B cell (primary cell): ENCODE results near the gene TNN. TPM values are rescaled to one million over a fixed set of nuclear protein-coding genes. Genes with fewer than 3 reads are reported as not detected.

Experiments used
- ATAC-seq: fragments of 200-7000 bp; cut with Tn5 transposase; one replicate; pipeline ENCODE4 v1.10.0; 2021; ENCODE audit warnings: low read depth, mild to moderate bottlenecking, moderate number of reproducible peaks, moderate library complexity
- CTCF ChIA-PET: fragments of 350-600 bp; sonication (Branson Sonifier 250); formaldehyde crosslinking; loops from one replicate; lab custom pipeline; 2021; ENCODE audit warnings: antibody characterized with exemption, inconsistent platforms; lab: Charles Lee
- POLR2A ChIA-PET: fragments of 350-600 bp; sonication (Branson Sonifier 250); formaldehyde crosslinking; loops from one replicate; lab custom pipeline; 2021; ENCODE audit warnings: antibody characterized with exemption; lab: Charles Lee
- DNase-seq: peaks from one replicate; pipeline ENCODE4 v3.0.0; 2013
- H2AFZ ChIP-seq: 2 replicates; pipeline ENCODE4 v1.6.1; 2012; ENCODE audit warnings: mild to moderate bottlenecking, low read depth, low read length; ENCODE audit not compliant: insufficient read depth, poor library complexity, severe bottlenecking
- H3K27ac ChIP-seq, 2 donors: 1 replicate in 1 of 2; 2 replicates in 1 of 2; pipeline ENCODE4 v1.5.1; 2012 to 2013; ENCODE audit warnings: low read length in 2 of 2, mild to moderate bottlenecking in 2 of 2, moderate library complexity in 1 of 2
- H3K27me3 ChIP-seq, 4 experiments: fragments of 200-600 bp in 1 of 4; sonication (generic) in 1 of 4; replicated peaks in 1 of 4; 1 replicate in 2 of 4; 2 replicates in 2 of 4; pipeline versions ENCODE4 v1.6.1 to v1.7.0; 2013 to 2016; ENCODE audit warnings: low read length in 3 of 4, mild to moderate bottlenecking in 2 of 4, mixed read lengths in 1 of 4, moderate library complexity in 1 of 4; ENCODE audit not compliant: insufficient read depth in 4 of 4, control insufficient read depth in 3 of 4; ENCODE audit errors: control extremely low read depth in 1 of 4
- H3K36me3 ChIP-seq, 2 experiments: replicated peaks in 1 of 2; 1 replicate in 1 of 2; 2 replicates in 1 of 2; pipeline versions ENCODE4 v1.6.1 to v1.7.1; 2013; ENCODE audit warnings: low read length in 1 of 2; ENCODE audit not compliant: insufficient read depth in 2 of 2, control insufficient read depth in 1 of 2; ENCODE audit errors: control extremely low read depth in 1 of 2, extremely low read depth in 1 of 2
- H3K4me1 ChIP-seq, 2 donors: fragments of 200-600 bp in 1 of 2; sonication (generic) in 1 of 2; 1 replicate in 1 of 2; 2 replicates in 1 of 2; pipeline versions ENCODE4 v1.5.1 to v1.6.1; 2013 to 2017; ENCODE audit warnings: low read length in 2 of 2; ENCODE audit not compliant: control insufficient read depth in 2 of 2, insufficient read depth in 2 of 2
- H3K4me2 ChIP-seq: replicated peaks from 2 replicates; pipeline ENCODE3; 2012; ENCODE audit warnings: mild to moderate bottlenecking, low read depth, low read length; ENCODE audit not compliant: poor library complexity, severe bottlenecking
- H3K4me3 ChIP-seq, 5 experiments: fragments of 200-600 bp in 1 of 5; sonication (generic) in 1 of 5; 1 replicate in 3 of 5; 2 replicates in 2 of 5; pipeline versions ENCODE4 v1.5.1 to v1.7.0; 2011 to 2016; ENCODE audit warnings: low read length in 4 of 5, mild to moderate bottlenecking in 4 of 5, low read depth in 2 of 5, control low read depth in 1 of 5, moderate library complexity in 1 of 5; ENCODE audit not compliant: insufficient read depth in 1 of 5; ENCODE audit errors: control extremely low read depth in 1 of 5, extremely low read depth in 1 of 5
- H3K79me2 ChIP-seq: fragments of 200-600 bp; sonication (generic); one replicate; pipeline ENCODE4 v1.6.0; 2016; ENCODE audit warnings: low read length; ENCODE audit not compliant: control insufficient read depth, insufficient read depth
- H3K9ac ChIP-seq: fragments of 200-600 bp; sonication (generic); 2 replicates; pipeline ENCODE4 v1.6.1; 2017; ENCODE audit warnings: mild to moderate bottlenecking, low read length, moderate library complexity
- H3K9me3 ChIP-seq, 3 donors: one replicate each; pipeline versions ENCODE4 v1.6.1 to v1.7.1; 2013; ENCODE audit warnings: low read length in 2 of 3; ENCODE audit not compliant: control insufficient read depth in 2 of 3, insufficient read depth in 1 of 3; ENCODE audit errors: control extremely low read depth in 1 of 3
- H4K20me1 ChIP-seq: 2 replicates; pipeline ENCODE4 v1.6.0; 2012; ENCODE audit warnings: mild to moderate bottlenecking, low read length; ENCODE audit not compliant: insufficient read depth, control insufficient read depth, poor library complexity, severe bottlenecking
- H3K27ac Mint-ChIP-seq: one replicate; pipeline ENCODE4 v1.8.0; 2021; ENCODE audit warnings: mixed read lengths
- H3K27me3 Mint-ChIP-seq: one replicate; pipeline ENCODE4 v1.8.0; 2021; ENCODE audit warnings: mixed read lengths
- H3K4me1 Mint-ChIP-seq: one replicate; pipeline ENCODE4 v1.8.0; 2021; ENCODE audit warnings: mixed read lengths
- H3K4me3 Mint-ChIP-seq: one replicate; pipeline ENCODE4 v1.8.0; 2021; ENCODE audit warnings: mixed read lengths
- H3K9me3 Mint-ChIP-seq: one replicate; pipeline ENCODE4 v1.8.0; 2022; ENCODE audit warnings: mixed read lengths; ENCODE audit not compliant: insufficient read depth
- CTCF ChIP-seq: fragments of 200-600 bp; IDR thresholded peaks from one replicate; pipeline ENCODE4 v1.8.0; 2022; ENCODE audit warnings: antibody characterized with exemption, mild to moderate bottlenecking
- EZH2 ChIP-seq: IDR thresholded peaks from 2 replicates; pipeline ENCODE4 v1.6.1; 2012; ENCODE audit warnings: borderline replicate concordance, low read depth, mild to moderate bottlenecking, moderate library complexity, low read length; ENCODE audit not compliant: insufficient read depth, poor library complexity, severe bottlenecking
- WGBS: methylation state at CpG from one replicate; pipeline ENCODE4 v1.1.5; 2013; ENCODE audit warnings: missing lambda C conversion rate; ENCODE audit not compliant: insufficient coverage; 5-methylcytosine and 5-hydroxymethylcytosine counted together
- intact Hi-C: fragments of 100-400 bp; cut with micrococcal nuclease; formaldehyde crosslinking; loops from one replicate; pipeline ENCODE4 v1.10.0; 2022
- polyA plus RNA-seq: library from polyadenylated mRNA; depleted of rRNA; stranded (reverse); fragments of >200 nt; gene quantifications from 2 replicates; pipeline ENCODE4 v1.2.3, GENCODE V29; 2012
- total RNA-seq, 2 donors: library from RNA; stranded (reverse); fragments of 120-200 nt in 1 of 2; gene quantifications; 1 replicate in 1 of 2; 2 replicates in 1 of 2; pipeline versions ENCODE4 v1.2.3 to v1.2.4, GENCODE V29; 2013 to 2022

TNN gene
- total and polyA plus RNA-seq, 2 donors (not counting 1 experiment from before 2014, with no cell fraction given): not detected

GRCh38 chr1:175132436-175132835 is 64.8 kb downstream of the TNN start:
- Mint-ChIP-seq H3K27ac (no peak overlapping the region), H3K9me3 (no peaks in the 10 kb centered on the region), H3K27me3 (peaks cover 22% of the 10 kb centered on the region), H3K4me1 (peaks cover 6% of the 10 kb centered on the region), H3K4me3 (no peak overlapping the region)
- Histone ChIP-seq H3K27me3 (peaks cover 0 to 7% (median 5%) of the 10 kb centered on the region in 4 experiments), H3K79me2 (no peaks in the 10 kb centered on the region), H4K20me1 (no peaks in the 10 kb centered on the region), H3K4me3 (no peak overlapping the region), H3K4me2 (no peak overlapping the region), H3K36me3 (no peaks in the 10 kb centered on the region), H3K9ac (no peak overlapping the region), H3K9me3 (no peaks in the 10 kb centered on the region), H2AFZ (no peak overlapping the region), H3K27ac (no peak overlapping the region), H3K4me1 (peaks cover 0 to 2% of the 10 kb centered on the region in 2 donors)
- intact Hi-C loops: no loop called here
- ChIA-PET POLR2A (no interaction called here), CTCF (interaction anchor here (1.0 to 2.3 kb wide), 2 partner anchors 14 to 186 kb away, joined by 3 to 10 read pairs; no protein-coding TSS in a partner anchor)
- WGBS: no CpG with 5 or more reads among the region's 1 CpG
- TF ChIP-seq CTCF (no peak), EZH2 (no peak)
- DNase-seq (no peak), ATAC-seq (no peak)

- H3K9ac ChIP-seq: no peak overlapping the region
- POLR2A ChIA-PET: no interaction called here
- no peak overlapping the region for H3K4me3 Mint-ChIP-seq
Measured at GRCh38 chr1:175133673-175134435, 66.2 kb downstream of the TNN start.

More at GRCh38 chr1:175133673-175134435, 66.2 kb downstream of the TNN start:
- H3K36me3 ChIP-seq: no peaks in the 10 kb centered on the region
- Mint-ChIP-seq H3K9me3 (no peaks in the 10 kb centered on the region), H3K27me3 (peaks cover 32% of the 10 kb centered on the region), H3K4me1 (peaks cover 6% of the 10 kb centered on the region), H3K27ac (no peak overlapping the region)
- no peak overlapping the region for H3K4me3 ChIP-seq
- CTCF ChIA-PET: interaction anchor here (0.6 to 2.3 kb wide), 5 partner anchors 9 to 18 kb away, joined by 3 to 10 read pairs (median 5); no protein-coding TSS in a partner anchor
- 83% methylated on average over 2 of the region's 6 CpGs for WGBS
- DNase-seq (no peak), ATAC-seq (no peak)
- no peaks in the 10 kb centered on the region for H4K20me1 ChIP-seq
- intact Hi-C loops: no loop called here
- H2AFZ ChIP-seq: no peak overlapping the region
- peaks cover 0 to 10% (median 6%) of the 10 kb centered on the region in 4 experiments for H3K27me3 ChIP-seq
- no peak overlapping the region for H3K27ac ChIP-seq
- H3K9me3 ChIP-seq: no peaks in the 10 kb centered on the region
- no peak overlapping the region for H3K4me2 ChIP-seq
- no peak for TF ChIP-seq CTCF
- TF ChIP-seq EZH2: no peak
- no peaks in the 10 kb centered on the region for H3K79me2 ChIP-seq
- H3K4me1 ChIP-seq: peaks cover 0 to 2% of the 10 kb centered on the region in 2 donors
